22Rv1 (cell line): ENCODE data around the gene KBTBD12.

Source experiments
- CTCF ChIP-seq: fragments of 450-650 bp; IDR thresholded peaks from 2 replicates; pipeline ENCODE4 v1.5.1; 2017; ENCODE audit warnings: mild to moderate bottlenecking
- ZFX ChIP-seq: fragments of 450-650 bp; IDR thresholded peaks from 2 replicates; pipeline ENCODE4 v1.6.1; 2017; ENCODE audit warnings: antibody characterized with exemption, borderline replicate concordance

DNA sequence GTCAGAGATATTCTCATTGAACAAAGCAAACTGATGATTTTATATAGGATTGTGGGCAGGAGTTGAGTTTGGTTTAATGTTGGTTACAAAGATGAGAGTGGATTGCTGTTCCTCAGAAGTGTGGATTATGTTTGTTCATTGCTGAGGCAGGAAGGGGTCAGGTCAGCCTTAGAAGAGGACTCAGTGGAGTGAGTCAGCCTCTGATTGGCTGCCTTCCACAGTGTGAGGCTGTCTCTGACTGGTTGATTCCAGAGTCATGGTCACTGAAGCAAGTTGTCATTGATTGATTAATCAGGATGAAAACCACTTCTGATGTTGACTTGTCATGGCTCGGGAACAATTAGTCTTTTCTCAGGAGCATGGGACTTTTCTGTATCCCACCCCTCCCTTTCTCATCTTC lies 36.2 kb downstream of the KBTBD12 start:
- no peak for TF ChIP-seq CTCF
- TF ChIP-seq ZFX, result no peak
